Stimulated activated naive CD8-positive, alpha-beta T cell treated with anti-CD3 and anti-CD28 coated beads, Interleukin-15, amount 100 ng/mL, for 72 hours (primary cell): ENCODE results near the gene ITIH1.
A peak's percentile ranks its signal among the peaks of the same experiment; 100 is the strongest.

Experiments
- ATAC-seq: fragments of 150-1000 bp; cut with Tn5 transposase; 2 replicates; pipeline ENCODE4 v1.10.0; 2021; ENCODE audit warnings: mild to moderate bottlenecking, moderate library complexity
- DNase-seq, 2 donors: peaks; one replicate each; pipeline ENCODE4 v3.0.0; 2021 to 2022
- H3K27ac Mint-ChIP-seq, 2 donors: one replicate each; pipeline ENCODE4 v1.8.0; 2022; ENCODE audit warnings: mild to moderate bottlenecking in 2 of 2, mixed read lengths in 2 of 2, moderate library complexity in 2 of 2
- H3K27me3 Mint-ChIP-seq: one replicate; pipeline ENCODE4 v1.8.0; 2022; ENCODE audit warnings: mixed read lengths
- H3K4me1 Mint-ChIP-seq: one replicate; pipeline ENCODE4 v1.8.0; 2022; ENCODE audit warnings: mild to moderate bottlenecking, mixed read lengths
- H3K4me3 Mint-ChIP-seq, 2 donors: one replicate each; pipeline ENCODE4 v1.8.0; 2022; ENCODE audit warnings: mild to moderate bottlenecking in 2 of 2, mixed read lengths in 2 of 2, moderate library complexity in 1 of 2
- H3K9me3 Mint-ChIP-seq, 2 donors: one replicate each; pipeline ENCODE4 v1.8.0; 2022; ENCODE audit warnings: mixed read lengths in 2 of 2

ITIH1 gene

DNA sequence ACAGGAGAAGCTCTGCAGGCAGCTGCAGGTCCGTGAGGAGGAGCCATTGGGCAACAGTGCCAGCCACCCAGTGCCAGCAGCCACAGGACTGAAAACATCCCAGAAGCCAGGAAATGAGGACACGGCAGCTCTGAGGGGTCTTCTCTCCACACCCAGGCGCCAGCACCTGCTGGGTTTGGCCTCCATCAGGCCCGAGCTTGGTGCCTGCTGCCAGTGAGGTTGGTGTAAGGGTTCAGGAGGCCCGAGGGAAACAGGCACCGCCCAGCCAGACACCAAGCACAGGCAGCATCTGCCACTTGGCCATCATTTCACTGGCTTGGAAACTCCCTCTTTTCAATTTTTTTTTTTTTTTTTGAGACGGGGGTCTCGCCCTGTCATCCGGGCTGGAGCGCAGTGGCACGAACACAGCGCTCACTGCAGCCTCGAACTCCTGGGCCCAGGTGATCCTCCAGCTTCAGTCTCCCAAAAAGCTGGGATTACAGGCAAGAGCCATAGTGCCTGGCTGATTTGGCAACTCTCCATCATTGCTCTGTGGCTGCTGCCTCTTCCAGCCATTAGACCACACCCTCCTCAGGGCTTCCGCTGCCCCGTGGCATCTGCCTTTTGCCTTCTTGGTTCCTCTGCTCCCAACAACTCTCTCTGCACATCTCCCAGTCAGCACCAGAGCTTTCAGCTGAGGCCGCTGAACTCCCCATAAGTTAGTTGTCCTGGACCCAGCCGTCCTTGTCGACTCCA, 15.7 kb downstream of the ITIH1 start:
- no peak overlapping the region for H3K27ac Mint-ChIP-seq

DNA sequence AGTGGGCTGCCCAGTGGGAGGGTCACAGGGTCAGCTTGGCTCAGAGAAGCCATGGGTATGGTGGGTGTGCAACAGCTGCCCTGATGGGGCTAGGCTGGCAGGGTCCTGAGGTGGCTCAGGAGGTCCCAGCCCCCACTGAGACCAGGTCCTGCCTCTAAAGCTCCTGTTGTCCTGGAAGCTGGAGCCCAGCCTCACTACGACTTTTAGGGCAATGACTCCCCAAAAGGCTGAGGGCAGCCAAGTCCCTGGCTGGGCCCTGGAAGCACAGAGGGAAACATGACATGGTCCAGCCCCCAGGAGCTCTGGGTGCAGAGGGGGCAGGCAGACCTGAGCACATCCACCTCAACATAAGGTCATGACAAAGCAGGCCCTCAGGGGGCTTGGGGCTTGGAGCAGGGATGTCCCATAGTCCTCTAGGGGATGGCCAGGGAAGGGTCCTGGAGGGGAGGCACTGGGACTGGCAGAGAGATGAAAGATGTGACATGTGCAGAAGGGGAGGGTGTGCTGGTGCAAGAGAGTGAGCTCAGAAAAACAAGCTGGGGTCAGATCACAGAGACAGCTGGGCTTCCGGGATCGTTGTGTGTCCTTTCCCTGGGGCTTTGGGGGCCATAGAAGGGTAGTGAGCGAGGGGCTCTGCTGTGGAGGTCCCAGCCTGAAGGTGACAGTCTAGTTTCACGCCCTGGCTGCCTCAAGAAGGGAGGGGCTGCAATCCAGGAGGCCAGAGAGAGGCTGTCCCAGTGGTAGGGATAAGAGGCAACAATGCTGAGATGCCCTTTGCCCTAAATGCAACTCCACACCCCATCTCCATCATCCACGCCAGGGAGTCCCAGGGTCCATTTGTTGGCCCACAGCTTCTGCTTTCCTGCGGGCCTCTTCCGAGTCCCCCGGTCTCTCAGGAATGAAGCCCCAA, 16.6 kb downstream of the ITIH1 start:
- no peak overlapping the region for H3K4me3 Mint-ChIP-seq

More for the DNA sequence above, 15.7 kb downstream of the ITIH1 start:
- H3K4me1 Mint-ChIP-seq = no peaks in the 10 kb centered on the region
- ATAC-seq = no peak
- no peak for DNase-seq
- H3K27me3 Mint-ChIP-seq = no peaks in the 10 kb centered on the region
- H3K9me3 Mint-ChIP-seq = no peaks in the 10 kb centered on the region
- no peak overlapping the region for H3K4me3 Mint-ChIP-seq

GRCh38 chr3:52794612-52795099, 17.3 kb downstream of the ITIH1 start, which contains the start of gene ITIH3:
ITIH3 (plus strand) TSS chr3:52794796; CDS start chr3:52794804, 8 bp downstream.
- Mint-ChIP-seq H3K4me3 (no peak within 1 kb of the TSS), H3K4me1 (no peaks in the 10 kb centered on the region), H3K9me3 (no peaks in the 10 kb centered on the region), H3K27ac (peak within 1 kb of the TSS in 1 of 2 donors; percentile 56), H3K27me3 (no peaks in the 10 kb centered on the region)
- DNase-seq = no peak
- no peak for ATAC-seq

More for the DNA sequence above, 16.6 kb downstream of the ITIH1 start:
- ATAC-seq = no peak
- H3K27ac Mint-ChIP-seq = peak overlapping the region in 1 of 2 donors; percentile 56
- no peaks in the 10 kb centered on the region for H3K4me1 Mint-ChIP-seq
- no peaks in the 10 kb centered on the region for H3K9me3 Mint-ChIP-seq
- no peak for DNase-seq
- H3K27me3 Mint-ChIP-seq = no peaks in the 10 kb centered on the region

GRCh38 chr3:52795298-52795900, 18.0 kb downstream of the ITIH1 start:
- DNase-seq (no peak), ATAC-seq (no peak)
- no peaks in the 10 kb centered on the region for H3K4me1 Mint-ChIP-seq
- no peak overlapping the region for H3K4me3 Mint-ChIP-seq
- H3K9me3 Mint-ChIP-seq = no peaks in the 10 kb centered on the region
- H3K27ac Mint-ChIP-seq = no peak overlapping the region
- no peaks in the 10 kb centered on the region for H3K27me3 Mint-ChIP-seq

DNA sequence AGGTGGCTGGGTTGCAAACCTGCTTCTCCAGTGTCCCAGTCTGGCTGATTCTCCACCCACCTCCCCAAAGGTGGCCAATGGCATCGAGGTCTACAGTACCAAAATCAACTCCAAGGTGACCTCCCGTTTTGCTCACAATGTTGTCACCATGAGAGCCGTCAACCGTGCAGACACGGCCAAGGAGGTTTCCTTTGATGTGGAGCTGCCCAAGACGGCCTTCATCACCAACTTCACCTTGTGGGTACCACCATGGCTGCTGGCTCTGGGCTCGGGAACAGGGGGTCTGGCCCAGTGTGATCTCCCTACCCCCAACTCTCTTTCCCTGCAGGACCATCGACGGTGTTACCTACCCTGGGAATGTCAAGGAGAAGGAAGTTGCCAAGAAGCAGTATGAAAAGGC, 19.0 kb downstream of the ITIH1 start:
- no peak overlapping the region for H3K27ac Mint-ChIP-seq
- no peak for DNase-seq
- no peaks in the 10 kb centered on the region for H3K4me1 Mint-ChIP-seq
- H3K4me3 Mint-ChIP-seq = no peak overlapping the region
- ATAC-seq = no peak
- no peaks in the 10 kb centered on the region for H3K9me3 Mint-ChIP-seq
- no peaks in the 10 kb centered on the region for H3K27me3 Mint-ChIP-seq

DNA sequence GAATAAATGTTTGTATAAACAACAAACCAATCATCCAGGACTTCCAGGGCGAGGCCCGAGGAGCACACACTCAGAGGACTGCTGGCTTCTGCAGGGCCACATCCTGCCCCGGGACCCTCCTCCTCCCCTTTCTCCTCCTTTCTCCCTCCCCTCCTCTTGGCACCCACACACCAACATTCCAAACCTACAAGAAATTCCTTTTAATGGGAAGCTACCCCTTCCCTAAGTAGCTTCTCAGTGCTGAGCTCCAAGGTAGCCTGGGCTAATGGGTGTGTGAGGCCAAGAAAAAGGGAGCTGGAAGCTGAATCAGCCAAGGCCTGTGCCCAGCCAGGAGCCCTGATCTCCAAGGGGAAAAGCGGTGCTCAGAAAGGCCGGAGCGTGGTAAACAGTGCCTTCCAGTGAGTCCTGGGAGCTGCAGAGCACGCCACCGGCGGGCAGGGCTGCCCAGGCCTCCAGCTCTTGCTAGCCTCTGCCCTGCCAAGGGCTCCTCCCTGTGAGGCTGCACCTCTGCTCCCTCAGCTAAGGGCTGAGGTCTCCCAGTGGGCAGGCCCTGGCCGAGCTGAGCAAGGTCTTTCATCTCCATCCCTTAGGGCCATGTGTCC, 21.1 kb downstream of the ITIH1 start:
- H3K9me3 Mint-ChIP-seq = no peaks in the 10 kb centered on the region
- no peak overlapping the region for H3K4me3 Mint-ChIP-seq
- H3K27ac Mint-ChIP-seq = no peak overlapping the region
- DNase-seq = no peak
- H3K27me3 Mint-ChIP-seq = no peaks in the 10 kb centered on the region
- H3K4me1 Mint-ChIP-seq = no peaks in the 10 kb centered on the region
- no peak for ATAC-seq

DNA sequence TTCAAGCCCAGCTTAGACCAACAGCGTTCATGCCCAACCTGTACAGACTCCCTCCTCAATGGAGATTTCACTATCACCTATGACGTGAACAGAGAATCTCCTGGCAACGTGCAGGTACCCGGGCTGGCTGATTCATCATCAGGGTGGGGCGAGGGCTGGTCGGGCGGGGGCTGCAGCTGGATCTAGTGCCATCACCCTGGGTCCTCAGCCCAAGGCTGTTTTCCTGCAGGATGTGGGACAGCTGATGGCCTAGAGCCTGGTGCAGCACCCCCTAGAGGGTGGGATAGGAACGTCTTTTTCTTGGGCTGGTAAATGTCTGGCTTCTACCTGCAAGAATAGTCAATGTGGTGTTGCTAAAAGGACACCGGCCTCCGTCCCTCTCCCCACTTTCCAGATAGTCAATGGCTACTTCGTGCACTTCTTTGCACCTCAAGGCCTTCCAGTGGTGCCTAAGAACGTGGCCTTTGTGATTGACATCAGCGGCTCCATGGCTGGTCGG, 21.6 kb downstream of the ITIH1 start:
- peak; percentile 32 for ATAC-seq
- Mint-ChIP-seq H3K4me1 (no peaks in the 10 kb centered on the region), H3K27ac (peak overlapping the region in 1 of 2 donors; percentile 42), H3K9me3 (no peaks in the 10 kb centered on the region), H3K27me3 (no peaks in the 10 kb centered on the region), H3K4me3 (no peak overlapping the region)
- peak; percentile 5 to 28 for DNase-seq

DNA sequence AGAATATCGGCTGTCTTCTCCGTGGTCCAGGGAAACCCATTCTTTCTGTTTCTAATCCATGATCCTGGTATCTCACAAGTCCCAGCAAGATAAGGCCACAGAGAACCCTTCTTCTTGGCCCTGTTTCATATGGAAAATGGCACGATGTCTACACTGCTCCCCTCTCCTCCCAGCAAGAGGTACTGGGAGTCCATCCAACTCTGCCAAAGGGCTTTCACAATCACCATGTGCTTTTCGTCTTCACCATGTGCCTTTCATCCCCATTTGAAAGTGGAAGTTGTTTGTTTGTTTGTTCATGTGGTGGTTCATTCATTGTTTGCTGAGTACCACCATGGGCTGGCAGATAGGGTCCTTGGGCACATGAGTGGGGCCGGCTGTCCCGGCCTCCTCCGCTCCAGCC, 22.7 kb downstream of the ITIH1 start:
- no peaks in the 10 kb centered on the region for H3K4me1 Mint-ChIP-seq
- H3K4me3 Mint-ChIP-seq = no peak overlapping the region
- no peaks in the 10 kb centered on the region for H3K9me3 Mint-ChIP-seq
- no peak for DNase-seq
- no peak overlapping the region for H3K27ac Mint-ChIP-seq
- no peaks in the 10 kb centered on the region for H3K27me3 Mint-ChIP-seq
- no peak for ATAC-seq

GRCh38 chr3:52801839-52802238, 24.4 kb downstream of the ITIH1 start:
- DNase-seq = no peak
- H3K9me3 Mint-ChIP-seq = no peaks in the 10 kb centered on the region
- no peaks in the 10 kb centered on the region for H3K27me3 Mint-ChIP-seq
- ATAC-seq = no peak
- peak overlapping the region in 1 of 2 donors; percentile 24 for H3K27ac Mint-ChIP-seq
- H3K4me3 Mint-ChIP-seq = no peak overlapping the region
- no peaks in the 10 kb centered on the region for H3K4me1 Mint-ChIP-seq

DNA sequence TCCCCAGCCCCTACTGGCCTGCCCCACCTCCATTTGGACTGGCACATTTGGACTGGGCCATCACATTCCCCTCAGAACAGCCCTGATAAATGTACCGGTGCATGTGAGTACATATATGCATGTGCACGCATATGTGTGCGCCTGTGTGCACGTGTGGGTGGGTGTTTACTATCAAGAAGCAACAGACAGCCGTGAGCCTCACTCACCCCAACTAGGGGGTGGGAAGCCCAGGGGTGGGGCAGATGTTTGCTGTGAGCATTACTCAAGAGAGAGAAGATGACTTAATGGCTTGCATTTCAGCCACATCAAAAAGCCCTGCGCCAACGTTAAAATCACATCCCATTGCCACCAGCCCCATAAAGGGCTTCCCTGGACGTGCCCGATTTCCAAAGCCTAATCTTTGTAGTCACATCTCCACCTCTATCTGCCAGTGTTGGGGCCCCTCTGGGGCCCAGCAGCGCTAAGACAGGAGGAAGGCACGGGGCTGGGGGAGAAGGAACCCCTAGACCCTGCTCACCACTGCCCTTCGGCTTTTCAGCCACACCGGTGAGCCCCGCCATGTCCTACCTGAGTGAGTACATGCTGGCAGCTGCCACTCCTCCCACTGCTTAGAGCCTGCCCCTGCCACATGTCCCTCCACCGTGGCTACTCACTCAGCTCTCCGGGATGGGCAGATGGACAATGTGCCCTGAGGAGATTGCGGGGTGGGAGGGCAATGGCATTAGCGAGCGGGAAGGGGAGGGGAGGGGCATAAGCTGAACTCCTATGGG, 28.1 kb downstream of the ITIH1 start:
- H3K27ac Mint-ChIP-seq = no peak overlapping the region
- no peaks in the 10 kb centered on the region for H3K4me1 Mint-ChIP-seq
- H3K9me3 Mint-ChIP-seq = no peaks in the 10 kb centered on the region
- H3K27me3 Mint-ChIP-seq = no peaks in the 10 kb centered on the region
- no peak overlapping the region for H3K4me3 Mint-ChIP-seq
- DNase-seq = no peak
- ATAC-seq = no peak

DNA sequence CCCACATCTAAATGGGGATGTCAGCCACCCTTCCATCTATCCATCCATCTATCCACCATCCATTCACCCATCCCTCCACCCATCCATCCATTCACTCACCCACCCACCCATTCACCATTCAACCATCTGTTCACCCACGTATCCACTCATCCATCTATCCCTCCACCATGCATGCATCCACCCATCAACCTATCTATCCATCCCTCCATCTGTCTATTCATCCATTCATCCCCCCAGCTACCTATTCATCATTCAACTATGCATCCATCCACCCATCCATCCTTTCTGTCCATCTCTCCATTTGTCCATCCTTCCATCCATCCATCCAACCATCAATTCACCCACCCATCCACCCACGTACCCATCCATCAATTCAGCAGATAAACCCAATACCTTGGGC, 31.8 kb downstream of the ITIH1 start:
- no peak for DNase-seq

DNA sequence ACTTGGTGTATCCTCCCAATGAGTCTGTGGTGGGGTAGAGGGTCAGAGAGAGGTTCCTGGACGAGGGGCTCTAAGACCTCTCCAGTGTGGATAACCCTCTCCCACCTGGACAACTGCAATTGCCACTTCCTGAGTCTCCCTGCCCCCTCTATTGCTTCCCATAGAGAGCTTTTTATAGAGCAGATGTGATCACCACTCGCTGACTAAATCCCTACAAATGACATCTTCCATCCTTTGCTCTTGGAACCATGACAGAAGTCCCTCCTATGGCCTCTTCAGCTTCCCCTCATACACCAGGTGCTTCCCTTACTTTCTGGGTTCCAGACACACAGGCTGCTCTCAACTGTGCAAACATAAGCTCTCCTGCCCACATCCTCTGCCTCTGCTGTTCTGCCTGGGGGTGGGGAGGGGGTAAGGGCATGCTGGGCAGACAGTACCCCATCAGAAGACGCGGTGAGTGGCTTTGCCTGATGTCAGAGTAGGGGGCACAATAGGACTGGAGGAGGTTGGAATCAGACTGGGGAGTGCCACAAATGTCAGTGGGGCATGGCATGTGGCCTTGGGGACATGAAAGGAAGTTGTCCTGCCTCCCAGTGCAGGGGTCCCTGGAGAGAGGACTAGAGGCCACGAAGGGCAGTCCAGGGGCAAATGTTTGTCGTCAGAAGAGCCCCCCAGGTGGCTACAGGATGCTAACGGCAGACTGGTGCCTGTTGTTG, 32.4 kb downstream of the ITIH1 start:
- no peaks in the 10 kb centered on the region for H3K4me1 Mint-ChIP-seq
- ATAC-seq = no peak
- no peak overlapping the region for H3K4me3 Mint-ChIP-seq
- H3K27ac Mint-ChIP-seq = no peak overlapping the region
- no peaks in the 10 kb centered on the region for H3K9me3 Mint-ChIP-seq
- no peaks in the 10 kb centered on the region for H3K27me3 Mint-ChIP-seq
- DNase-seq = no peak

More for the DNA sequence above, 31.8 kb downstream of the ITIH1 start:
- Mint-ChIP-seq H3K27ac (no peak overlapping the region), H3K4me3 (no peak overlapping the region), H3K27me3 (no peaks in the 10 kb centered on the region), H3K4me1 (no peaks in the 10 kb centered on the region), H3K9me3 (no peaks in the 10 kb centered on the region)
- no peak for ATAC-seq

GRCh38 chr3:52810923-52811322, 33.5 kb downstream of the ITIH1 start:
- no peaks in the 10 kb centered on the region for H3K9me3 Mint-ChIP-seq
- H3K27me3 Mint-ChIP-seq = no peaks in the 10 kb centered on the region
- no peak for DNase-seq
- ATAC-seq = no peak
- no peak overlapping the region for H3K4me3 Mint-ChIP-seq
- H3K27ac Mint-ChIP-seq = no peak overlapping the region
- H3K4me1 Mint-ChIP-seq = no peaks in the 10 kb centered on the region

DNA sequence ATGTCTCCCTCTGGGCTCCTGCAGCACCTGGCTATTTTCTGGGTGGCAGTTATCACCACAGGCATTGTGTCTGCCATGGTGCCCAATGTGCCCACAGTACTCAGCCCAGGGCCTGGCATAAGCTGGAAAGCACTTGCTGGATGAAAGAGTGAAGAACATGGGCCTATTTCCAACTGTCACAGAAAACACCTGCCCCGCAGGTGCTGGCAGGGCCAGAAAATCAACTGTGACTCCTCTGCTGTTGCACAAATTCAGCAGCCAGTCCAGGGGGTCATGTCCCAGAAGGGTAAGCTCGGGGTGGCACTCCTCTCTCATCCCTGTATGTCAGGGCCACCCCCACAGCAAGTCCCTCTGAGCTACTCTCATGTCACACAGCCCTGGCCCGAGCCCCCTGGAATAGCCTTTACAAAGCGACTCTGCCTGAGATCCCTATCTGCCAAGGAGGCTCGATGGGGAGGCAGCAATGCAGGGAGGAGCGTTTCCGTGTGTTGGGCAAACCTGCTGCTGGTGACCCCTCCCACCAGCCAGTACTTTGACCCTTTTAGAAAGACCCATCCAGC, 34.1 kb downstream of the ITIH1 start:
- H3K4me1 Mint-ChIP-seq = no peaks in the 10 kb centered on the region

More for the DNA sequence above, 34.1 kb downstream of the ITIH1 start:
- DNase-seq (no peak), ATAC-seq (no peak)
- H3K27ac Mint-ChIP-seq = peak overlapping the region in 1 of 2 donors; percentile 85
- H3K27me3 Mint-ChIP-seq = no peaks in the 10 kb centered on the region
- H3K4me3 Mint-ChIP-seq = no peak overlapping the region
- H3K9me3 Mint-ChIP-seq = no peaks in the 10 kb centered on the region
